NCI-H1092 treated with DMSO at 0.1 percent for 48 hours (cell line): ENCODE data around the gene PLEKHA3.

Experiments
- DNase-seq: peaks from one replicate; lab custom pipeline; 2025; lab: John Stamatoyannopoulos, UW

Gene PLEKHA3

GRCh38 chr2:178478439-178479274 is 1.6 kb upstream of the PLEKHA3 start, which contains the start of gene FKBP7:
FKBP7 (minus strand) TSS chr2:178478600; CDS start chr2:178478499, 101 bp downstream.
- DNase-seq, result peak; percentile 80

GRCh38 chr2:178479275-178479616 is 1.0 kb upstream of the PLEKHA3 start:
- no peak for DNase-seq

- no peak for DNase-seq
Observed at GRCh38 chr2:178479758-178480226, 465 bp upstream of the PLEKHA3 start.

- DNase-seq, result no peak
Observed at GRCh38 chr2:178482437-178482836, 2.2 kb downstream of the PLEKHA3 start.

- peak; percentile 29 for DNase-seq
Observed at GRCh38 chr2:178484245-178485041, 4.2 kb downstream of the PLEKHA3 start.

- no peak for DNase-seq
Observed at GRCh38 chr2:178485356-178485755, 5.1 kb downstream of the PLEKHA3 start.

- DNase-seq, result no peak
Observed at GRCh38 chr2:178491612-178492011, 11.4 kb downstream of the PLEKHA3 start.

GRCh38 chr2:178496049-178496448 is 15.8 kb downstream of the PLEKHA3 start:
- DNase-seq, result no peak

GRCh38 chr2:178498137-178498536 is 17.9 kb downstream of the PLEKHA3 start:
- DNase-seq, result no peak

GRCh38 chr2:178499640-178500039 is 19.4 kb downstream of the PLEKHA3 start:
- no peak for DNase-seq

GRCh38 chr2:178502751-178503150 is 22.5 kb downstream of the PLEKHA3 start:
- no peak for DNase-seq

GRCh38 chr2:178506101-178506500 is 25.8 kb downstream of the PLEKHA3 start:
- no peak for DNase-seq

GRCh38 chr2:178506524-178506923 is 26.3 kb downstream of the PLEKHA3 start:
- no peak for DNase-seq

- no peak for DNase-seq
Observed at GRCh38 chr2:178506949-178507348, 26.7 kb downstream of the PLEKHA3 start.

GRCh38 chr2:178508646-178509045 is 28.4 kb downstream of the PLEKHA3 start:
- no peak for DNase-seq

- no peak for DNase-seq
Observed at GRCh38 chr2:178510384-178510783, 30.1 kb downstream of the PLEKHA3 start.

GRCh38 chr2:178512484-178512883 is 32.2 kb downstream of the PLEKHA3 start:
- no peak for DNase-seq

- DNase-seq, result no peak
Observed at GRCh38 chr2:178513876-178514275, 33.6 kb downstream of the PLEKHA3 start.

- DNase-seq, result no peak
Observed at GRCh38 chr2:178514664-178515063, 34.4 kb downstream of the PLEKHA3 start.

GRCh38 chr2:178517496-178517895 is 37.2 kb downstream of the PLEKHA3 start:
- DNase-seq, result no peak

- no peak for DNase-seq
Observed at GRCh38 chr2:178521304-178522150, 41.3 kb downstream of the PLEKHA3 start.

GRCh38 chr2:178522950-178523595 is 42.8 kb downstream of the PLEKHA3 start:
- peak; percentile 31 for DNase-seq
